ENCODE measurements around the gene STX7.
"Not testable (repeated sequence)": the region's sequence is repeated elsewhere in the genome, so short reads cannot be mapped to it uniquely, and the experiment has no call there.

STX7 gene

GRCh38 chr6:132548746-132549463, 36.0 kb upstream of the STX7 start:
- H3K4me3 ChIP-seq (ENCODE audit: low read length): no peak overlapping the region
- H3K4me1 ChIP-seq (ENCODE audit: low read length): peaks cover 9% of the 10 kb centered on the region
- no peaks in the 10 kb centered on the region for H4K20me1 ChIP-seq (ENCODE audit: insufficient read depth, low read length)
- H3K4me2 ChIP-seq (ENCODE audit: low read length): no peak overlapping the region
- H3K79me2 ChIP-seq (ENCODE audit: low read length): no peaks in the 10 kb centered on the region
- H3K9me3 ChIP-seq (ENCODE audit: insufficient read depth, low read length): no peaks in the 10 kb centered on the region
- no peaks in the 10 kb centered on the region for H3K27me3 ChIP-seq (ENCODE audit: low read depth, low read length)
- no peak overlapping the region for H3K27ac ChIP-seq (ENCODE audit: low read length)
- H2AFZ ChIP-seq (ENCODE audit: low read depth, low read length): no peak overlapping the region
- no peak overlapping the region for H3K9ac ChIP-seq (ENCODE audit: low read length)
- no peaks in the 10 kb centered on the region for H3K36me3 ChIP-seq (replicated peaks; ENCODE audit: low read depth, low read length)
- TF ChIP-seq CTCF (IDR thresholded peaks at IDR 0.05; ENCODE audit: low read depth, low read length): no peak
- TF ChIP-seq EZH2phosphoT487 (IDR thresholded peaks at IDR 0.05; ENCODE audit: low read depth): no peak

GRCh38 chr6:132544826-132545225, 31.9 kb upstream of the STX7 start:
- Histone ChIP-seq H3K27me3 (ENCODE audit: low read depth, low read length) (peaks cover 4% of the 10 kb centered on the region; the same call in 1 of the 2 replicates), H3K4me2 (ENCODE audit: low read length) (no peak overlapping the region), H3K9me3 (ENCODE audit: insufficient read depth, low read length) (no peaks in the 10 kb centered on the region), H3K27ac (ENCODE audit: low read length) (no peak overlapping the region), H3K36me3 (replicated peaks; ENCODE audit: low read depth, low read length) (no peaks in the 10 kb centered on the region), H4K20me1 (ENCODE audit: insufficient read depth, low read length) (no peaks in the 10 kb centered on the region), H3K4me1 (ENCODE audit: low read length) (peaks cover 9% of the 10 kb centered on the region), H3K9ac (ENCODE audit: low read length) (no peak overlapping the region), H3K4me3 (ENCODE audit: low read length) (no peak overlapping the region), H2AFZ (ENCODE audit: low read depth, low read length) (no peak overlapping the region), H3K79me2 (ENCODE audit: low read length) (no peaks in the 10 kb centered on the region)
- TF ChIP-seq EZH2phosphoT487 (IDR thresholded peaks at IDR 0.05; ENCODE audit: low read depth): no peak
- TF ChIP-seq CTCF (IDR thresholded peaks at IDR 0.05; ENCODE audit: low read depth, low read length): no peak

DNA sequence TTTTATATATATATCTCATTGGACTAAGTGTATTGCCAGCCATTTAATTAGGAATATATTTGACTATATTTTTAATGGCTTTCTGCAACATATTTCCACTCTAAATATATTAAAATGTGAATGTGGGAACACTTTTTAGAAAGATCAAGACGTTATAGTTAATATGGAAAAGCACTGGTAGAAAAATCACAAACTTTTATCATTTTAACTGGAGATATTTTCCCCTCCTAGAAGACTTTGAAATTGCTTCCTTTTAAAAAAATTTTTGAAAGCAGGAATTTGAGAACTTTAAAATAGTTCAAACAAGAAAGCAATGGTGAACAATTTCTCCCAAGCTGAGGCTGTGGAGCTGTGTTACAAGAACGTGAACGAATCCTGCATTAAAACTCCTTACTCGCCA, 25.1 kb upstream of the STX7 start, which contains the start of gene TAAR9:
Gene TAAR9 (plus strand): TSS at position 301 of the 400 bp plus-strand sequence. CDS start 13 bp downstream, at position 314.
- Histone ChIP-seq H3K9me3 (ENCODE audit: insufficient read depth, low read length) (no peaks in the 10 kb centered on the region), H2AFZ (ENCODE audit: low read depth, low read length) (no peak within 1 kb of the TSS), H3K9ac (ENCODE audit: low read length) (no peak within 1 kb of the TSS), H3K79me2 (ENCODE audit: low read length) (no peaks in the 10 kb centered on the region), H3K36me3 (replicated peaks; ENCODE audit: low read depth, low read length) (no peaks in the 10 kb centered on the region), H3K4me1 (ENCODE audit: low read length) (no peaks in the 10 kb centered on the region), H4K20me1 (ENCODE audit: insufficient read depth, low read length) (no peaks in the 10 kb centered on the region), H3K4me2 (ENCODE audit: low read length) (no peak within 1 kb of the TSS), H3K27ac (ENCODE audit: low read length) (no peak within 1 kb of the TSS), H3K27me3 (ENCODE audit: low read depth, low read length) (peaks cover 4% of the 10 kb centered on the region; the same call in 1 of the 2 replicates), H3K4me3 (ENCODE audit: low read length) (no peak within 1 kb of the TSS)
- TF ChIP-seq CTCF (IDR thresholded peaks at IDR 0.05; ENCODE audit: low read depth, low read length) (no peak), EZH2phosphoT487 (IDR thresholded peaks at IDR 0.05; ENCODE audit: low read depth) (no peak)

GRCh38 chr6:132537145-132537544, 24.2 kb upstream of the STX7 start:
- H3K27ac ChIP-seq (ENCODE audit: low read length): no peak overlapping the region
- no peak overlapping the region for H2AFZ ChIP-seq (ENCODE audit: low read depth, low read length)
- peaks cover 4% of the 10 kb centered on the region; the same call in 1 of the 2 replicates for H3K27me3 ChIP-seq (ENCODE audit: low read depth, low read length)
- no peak for TF ChIP-seq EZH2phosphoT487 (IDR thresholded peaks at IDR 0.05; ENCODE audit: low read depth)
- H3K4me2 ChIP-seq (ENCODE audit: low read length): no peak overlapping the region
- H3K79me2 ChIP-seq (ENCODE audit: low read length): no peaks in the 10 kb centered on the region
- H4K20me1 ChIP-seq (ENCODE audit: insufficient read depth, low read length): no peaks in the 10 kb centered on the region
- H3K4me1 ChIP-seq (ENCODE audit: low read length): no peaks in the 10 kb centered on the region
- H3K9ac ChIP-seq (ENCODE audit: low read length): no peak overlapping the region
- H3K9me3 ChIP-seq (ENCODE audit: insufficient read depth, low read length): no peaks in the 10 kb centered on the region
- H3K4me3 ChIP-seq (ENCODE audit: low read length): no peak overlapping the region
- no peaks in the 10 kb centered on the region for H3K36me3 ChIP-seq (replicated peaks; ENCODE audit: low read depth, low read length)

DNA sequence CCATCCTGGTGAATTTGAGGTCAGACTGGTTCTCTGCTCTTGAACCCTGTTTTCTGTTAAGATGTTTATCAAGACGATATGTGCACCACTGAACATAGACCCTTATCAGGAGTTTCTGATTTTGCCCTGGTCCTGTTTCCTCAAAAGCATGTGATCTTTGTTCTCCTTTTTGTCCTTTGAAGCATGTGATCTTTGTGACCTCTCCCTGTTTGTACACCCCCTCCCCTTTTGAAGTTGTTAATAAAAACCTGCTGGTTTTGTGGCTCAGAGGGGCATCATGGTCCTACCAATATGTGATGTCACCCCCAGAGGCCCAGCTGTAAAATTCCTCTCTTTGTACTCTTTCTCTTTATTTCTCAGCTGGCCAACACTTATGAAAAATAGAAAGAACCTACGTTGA, 21.6 kb upstream of the STX7 start:
- not testable (repeated sequence) for H2AFZ ChIP-seq (ENCODE audit: low read depth, low read length); H3K4me1 ChIP-seq (ENCODE audit: low read length); H3K27me3 ChIP-seq (ENCODE audit: low read depth, low read length); H3K9me3 ChIP-seq (ENCODE audit: insufficient read depth, low read length); H3K4me2 ChIP-seq (ENCODE audit: low read length); H3K36me3 ChIP-seq (replicated peaks; ENCODE audit: low read depth, low read length); H3K9ac ChIP-seq (ENCODE audit: low read length); H3K79me2 ChIP-seq (ENCODE audit: low read length); H4K20me1 ChIP-seq (ENCODE audit: insufficient read depth, low read length); H3K27ac ChIP-seq (ENCODE audit: low read length); H3K4me3 ChIP-seq (ENCODE audit: low read length)
